Heart left ventricle (tissue), 16 donors: ENCODE data around the gene PSAPL1. TPM values are rescaled to one million over a fixed set of nuclear protein-coding genes. Genes with fewer than 3 reads are reported as not detected.
A peak's percentile ranks its signal among the peaks of the same experiment; 100 is the strongest.

Experiments
- ATAC-seq, 4 donors: fragments of 200-7000 bp; cut with Tn5 transposase; one replicate each; pipeline ENCODE4 v1.9.1; 2020 to 2022; ENCODE audit warnings: moderate library complexity in 4 of 4, mild to moderate bottlenecking in 3 of 4, moderate number of reproducible peaks in 1 of 4
- DNase-seq, 5 donors: peaks; one replicate each; pipeline ENCODE4 v3.0.0-alpha.2; 2020
- H3K27ac ChIP-seq, 12 donors: fragments of 200-600 bp; sonication (generic) in 4 of 12; one replicate each; pipeline versions ENCODE4 v1.5.0 to v1.8.0; 2016 to 2022; ENCODE audit warnings: mild to moderate bottlenecking in 2 of 12
- H3K27me3 ChIP-seq, 9 donors: fragments of 200-600 bp; sonication (generic) in 2 of 9; one replicate each; pipeline versions ENCODE4 v1.5.1 to v1.8.0; 2016 to 2022; ENCODE audit warnings: mild to moderate bottlenecking in 3 of 9
- H3K36me3 ChIP-seq, 9 donors: fragments of 200-600 bp; sonication (generic) in 2 of 9; one replicate each; pipeline versions ENCODE4 v1.5.0 to v1.8.0; 2018 to 2022; ENCODE audit warnings: mild to moderate bottlenecking in 2 of 9
- H3K4me1 ChIP-seq, 12 donors: fragments of 200-600 bp; sonication (generic) in 4 of 12; one replicate each; pipeline versions ENCODE4 v1.5.0 to v1.8.0; 2016 to 2022; ENCODE audit warnings: mild to moderate bottlenecking in 3 of 12
- H3K4me3 ChIP-seq, 12 donors: fragments of 200-600 bp; sonication (generic) in 4 of 12; one replicate each; pipeline versions ENCODE4 v1.5.0 to v1.8.0; 2017 to 2022; ENCODE audit warnings: mild to moderate bottlenecking in 9 of 12, moderate library complexity in 4 of 12
- H3K9me3 ChIP-seq, 12 donors: fragments of 200-600 bp; sonication (generic) in 4 of 12; one replicate each; pipeline versions ENCODE4 v1.5.0 to v1.8.0; 2016 to 2022; ENCODE audit warnings: mild to moderate bottlenecking in 1 of 12
- CTCF ChIP-seq, 12 donors: fragments of 200-600 bp; sonication (generic) in 4 of 12; IDR thresholded peaks; one replicate each; pipeline versions ENCODE4 v1.5.0 to v1.8.0; 2018 to 2022; ENCODE audit warnings: antibody characterized with exemption in 12 of 12, mild to moderate bottlenecking in 5 of 12
- POLR2A ChIP-seq, 2 donors: fragments of 450-650 bp; IDR thresholded peaks; one replicate each; pipeline ENCODE4 v1.6.1; 2017; ENCODE audit warnings: antibody characterized with exemption in 2 of 2, mild to moderate bottlenecking in 2 of 2, moderate library complexity in 2 of 2
- WGBS, 4 donors: extraction: QIAGEN DNeasy Blood & Tissue Kit in 2 of 4; methylation state at CpG; one replicate each; pipeline versions ENCODE4 v1.1.5 to v1.1.7; 2013 to 2018; 5-methylcytosine and 5-hydroxymethylcytosine counted together
- intact Hi-C, 10 donors: fragments of 100-400 bp; cut with DNase I; formaldehyde crosslinking; loops; one replicate each; pipeline versions ENCODE4 v1.11.1 to v1.14.2; 2022
- polyA plus RNA-seq, 2 donors: library from polyadenylated mRNA; stranded (reverse); fragments of 200-250 nt; gene quantifications; one replicate each; pipeline ENCODE4 v1.2.3, GENCODE V29; 2013
- total RNA-seq, 9 donors: library from RNA; depleted of rRNA in 2 of 9; stranded (reverse); fragments of >200 nt in 2 of 9; fragmentation: NEBNext Ultra II Directional in 3 of 9; extraction: Animal tissue kit (Norgen Biotek cat#: 25700) in 3 of 9; gene quantifications; one replicate each; pipeline versions ENCODE4 v1.1.0 to v1.2.4, GENCODE V29; 2016 to 2023
- donor health status: ischemic (EF 13 %, LVEDD 7.1; RV severe dilation, severe dysfunction).
- donor health status: healthy with polysubstance abuse.
- donor health status: DM: no; HTN: yes; CAD: no.
- donor health status: DM: no; HTN: no; CAD: no.
- donor health status: ischemic (EF 25% LVEDD 6.9; RV normal size, moderate dysfunction).
- donor health status: ischemic (EF 25% LVEDD 5.7; RV mildly dilated, moderate dysfunction).
- donor health status: healthy.
- donor health status: DM: yes; HTN: yes; CAD: no.
- donor health status: ischemic (EF 35%, LVEDD 5.7; RV mildly dilated, moderate dysfunction).
- donor health status: nonischemic (EF 11% LVEDD 7.7; RV severe dilation, severe dysfunction).
- donor health status: DM: yes; HTN: yes; CAD: no.
- donor health status: PGD.
- donor health status: ischemic (EF 29% LVEDD 5.4; RV normal size, mild dysfunction).
- donor health status: nonischemic (EF 23%, LVEDD 6.1; RV moderate dilation, normal function).

Gene PSAPL1
- total and polyA plus RNA-seq, 11 donors, result 0.11 TPM; not detected in 10

- no peak overlapping the region for H3K4me3 ChIP-seq
- no peaks in the 10 kb centered on the region for H3K4me1 ChIP-seq
- intact Hi-C loops, result no loop called here
- WGBS, 4 donors, result 76 to 82% (median 79%) methylated on average over 15 of the region's 15 CpGs
- no peak overlapping the region for H3K27ac ChIP-seq
- DNase-seq (peak in 1 of 5 donors; percentile 7), ATAC-seq (no peak)
- H3K9me3 ChIP-seq, result peaks cover 0 to 7% (median 0%) of the 10 kb centered on the region in 12 donors
- TF ChIP-seq POLR2A (IDR thresholded peaks at IDR 0.05) (no peak), CTCF (IDR thresholded peaks at IDR 0.05) (no peak)
- no peaks in the 10 kb centered on the region for H3K36me3 ChIP-seq
- no peaks in the 10 kb centered on the region for H3K27me3 ChIP-seq
Measured at GRCh38 chr4:7418131-7418943, 16.4 kb downstream of the PSAPL1 start.

GRCh38 chr4:7417639-7418038 is 17.1 kb downstream of the PSAPL1 start:
- H3K27ac ChIP-seq, result no peak overlapping the region

GRCh38 chr4:7416745-7417432 is 17.8 kb downstream of the PSAPL1 start:
- Histone ChIP-seq H3K9me3 (peaks cover 0 to 7% (median 0%) of the 10 kb centered on the region in 12 donors), H3K36me3 (no peaks in the 10 kb centered on the region), H3K27ac (no peak overlapping the region), H3K4me3 (no peak overlapping the region), H3K27me3 (no peaks in the 10 kb centered on the region), H3K4me1 (no peaks in the 10 kb centered on the region)
- DNase-seq (peak in 1 of 5 donors; percentile 13), ATAC-seq (no peak)
- intact Hi-C loops, result no loop called here
- WGBS, 4 donors, result 87 to 90% (median 88%) methylated on average over 14 of the region's 14 CpGs
- TF ChIP-seq CTCF (IDR thresholded peaks at IDR 0.05) (no peak), POLR2A (IDR thresholded peaks at IDR 0.05) (no peak)

More at GRCh38 chr4:7417639-7418038, 17.1 kb downstream of the PSAPL1 start:
- no peaks in the 10 kb centered on the region for H3K36me3 ChIP-seq
- ATAC-seq, result no peak
- WGBS, 4 donors, result 81 to 87% (median 83%) methylated on average over 9 of the region's 9 CpGs
- TF ChIP-seq POLR2A (IDR thresholded peaks at IDR 0.05) (no peak), CTCF (IDR thresholded peaks at IDR 0.05) (no peak)
- intact Hi-C loops, result no loop called here
- DNase-seq, result peak in 2 of 5 donors; percentile 3 to 40
- H3K27me3 ChIP-seq, result no peaks in the 10 kb centered on the region
- H3K9me3 ChIP-seq, result peaks cover 0 to 7% (median 0%) of the 10 kb centered on the region in 12 donors
- H3K4me1 ChIP-seq, result no peaks in the 10 kb centered on the region
- H3K4me3 ChIP-seq, result no peak overlapping the region
